Prostate gland (tissue), 2 donors: ENCODE data around the gene HOATZ. TPM values are rescaled to one million over a fixed set of nuclear protein-coding genes. Genes with fewer than 3 reads are reported as not detected.

ENCODE experiments used
- DNase-seq: peaks from one replicate; pipeline ENCODE4 v3.0.0-alpha.2; 2019; ENCODE audit warnings: low spot score
- H3K27ac ChIP-seq, 2 donors: fragments of 200-600 bp; sonication (generic); 2 replicates each; pipeline ENCODE4 v1.5.1; 2017 to 2019
- H3K27me3 ChIP-seq: fragments of 200-600 bp; sonication (generic); replicated peaks from 2 replicates; pipeline ENCODE4 v1.5.1; 2019; ENCODE audit not compliant: insufficient read depth
- H3K36me3 ChIP-seq, 2 donors: fragments of 200-600 bp; sonication (generic); 1 replicate in 1 of 2; 2 replicates in 1 of 2; pipeline versions ENCODE4 v1.5.1 to v1.8.1; 2017 to 2019
- H3K4me1 ChIP-seq: fragments of 200-600 bp; sonication (generic); replicated peaks from 2 replicates; pipeline ENCODE4 v1.5.1; 2019
- H3K4me3 ChIP-seq, 2 donors: fragments of 200-600 bp; sonication (generic); 2 replicates each; pipeline ENCODE4 v1.5.1; 2017 to 2019
- H3K9me3 ChIP-seq: fragments of 200-600 bp; sonication (generic); 2 replicates; pipeline ENCODE4 v1.5.1; 2017
- POLR2A ChIP-seq: fragments of 450-650 bp; IDR thresholded peaks from one replicate; pipeline ENCODE4 v1.6.1; 2016; ENCODE audit warnings: antibody characterized with exemption, mild to moderate bottlenecking
- POLR2AphosphoS5 ChIP-seq: sonication (generic); formaldehyde crosslinking; IDR thresholded peaks from one replicate; pipeline ENCODE4 v1.6.1; 2017; ENCODE audit warnings: antibody characterized with exemption
- WGBS: methylation state at CpG from one replicate; pipeline ENCODE4 v1.1.5; 2018; 5-methylcytosine and 5-hydroxymethylcytosine counted together
- intact Hi-C: fragments of 100-400 bp; cut with DNase I; formaldehyde crosslinking; loops from one replicate; pipeline ENCODE4 v1.14.2; 2022
- total RNA-seq, 2 donors: library from RNA; depleted of rRNA; stranded (reverse); fragments of >200 nt; gene quantifications; one replicate each; pipeline ENCODE4 v1.1.0, GENCODE V29; 2016
- TF ChIP-seq, protein P1 (sequence below), 4 experiments: fragments of 200-600 bp in 2 of 4; fragments of 450-650 bp in 2 of 4; sonication (generic) in 2 of 4; IDR thresholded peaks; 1 replicate in 3 of 4; 2 replicates in 1 of 4; pipeline ENCODE4 v1.5.1; 2016 to 2019; ENCODE audit warnings: antibody characterized with exemption in 4 of 4, mild to moderate bottlenecking in 2 of 4, moderate library complexity in 2 of 4

The HOATZ gene
- total RNA-seq, 2 donors from 2014 or later = 1.0 TPM; not detected in 1

DNA sequence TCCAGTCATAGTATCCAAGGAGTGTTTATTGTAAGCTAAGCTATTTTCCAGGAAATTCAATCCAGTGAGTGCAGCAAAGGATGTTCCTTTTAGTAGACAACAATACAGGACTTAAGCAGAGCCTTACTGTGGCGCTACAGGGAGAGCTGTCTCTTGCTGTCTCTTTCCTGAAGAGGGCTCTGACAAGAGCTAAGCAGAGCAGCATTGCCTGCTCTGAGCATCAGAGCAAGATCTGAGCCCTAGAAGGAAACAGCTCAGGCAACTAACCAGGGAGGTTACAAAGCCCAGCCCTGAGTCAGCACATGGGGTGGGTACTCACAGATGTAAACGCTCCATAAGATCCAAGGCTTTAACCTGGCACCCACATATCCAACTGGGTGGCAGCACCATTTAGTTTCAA lies 33.9 kb downstream of the HOATZ start:
- H3K27me3 ChIP-seq = no peaks in the 10 kb centered on the region
- intact Hi-C loops = no loop called here
- H3K4me3 ChIP-seq = no peak overlapping the region
- WGBS = 85% methylated on average over 2 of the region's 2 CpGs
- no peaks in the 10 kb centered on the region for H3K4me1 ChIP-seq
- no peaks in the 10 kb centered on the region for H3K36me3 ChIP-seq
- no peaks in the 10 kb centered on the region for H3K9me3 ChIP-seq
- H3K27ac ChIP-seq = no peak overlapping the region
- DNase-seq = no peak
- TF ChIP-seq, protein P1, sequence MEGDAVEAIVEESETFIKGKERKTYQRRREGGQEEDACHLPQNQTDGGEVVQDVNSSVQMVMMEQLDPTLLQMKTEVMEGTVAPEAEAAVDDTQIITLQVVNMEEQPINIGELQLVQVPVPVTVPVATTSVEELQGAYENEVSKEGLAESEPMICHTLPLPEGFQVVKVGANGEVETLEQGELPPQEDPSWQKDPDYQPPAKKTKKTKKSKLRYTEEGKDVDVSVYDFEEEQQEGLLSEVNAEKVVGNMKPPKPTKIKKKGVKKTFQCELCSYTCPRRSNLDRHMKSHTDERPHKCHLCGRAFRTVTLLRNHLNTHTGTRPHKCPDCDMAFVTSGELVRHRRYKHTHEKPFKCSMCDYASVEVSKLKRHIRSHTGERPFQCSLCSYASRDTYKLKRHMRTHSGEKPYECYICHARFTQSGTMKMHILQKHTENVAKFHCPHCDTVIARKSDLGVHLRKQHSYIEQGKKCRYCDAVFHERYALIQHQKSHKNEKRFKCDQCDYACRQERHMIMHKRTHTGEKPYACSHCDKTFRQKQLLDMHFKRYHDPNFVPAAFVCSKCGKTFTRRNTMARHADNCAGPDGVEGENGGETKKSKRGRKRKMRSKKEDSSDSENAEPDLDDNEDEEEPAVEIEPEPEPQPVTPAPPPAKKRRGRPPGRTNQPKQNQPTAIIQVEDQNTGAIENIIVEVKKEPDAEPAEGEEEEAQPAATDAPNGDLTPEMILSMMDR (IDR thresholded peaks at IDR 0.05) = no peak
- no peak for TF ChIP-seq POLR2A
- TF ChIP-seq POLR2AphosphoS5 = no peak

DNA sequence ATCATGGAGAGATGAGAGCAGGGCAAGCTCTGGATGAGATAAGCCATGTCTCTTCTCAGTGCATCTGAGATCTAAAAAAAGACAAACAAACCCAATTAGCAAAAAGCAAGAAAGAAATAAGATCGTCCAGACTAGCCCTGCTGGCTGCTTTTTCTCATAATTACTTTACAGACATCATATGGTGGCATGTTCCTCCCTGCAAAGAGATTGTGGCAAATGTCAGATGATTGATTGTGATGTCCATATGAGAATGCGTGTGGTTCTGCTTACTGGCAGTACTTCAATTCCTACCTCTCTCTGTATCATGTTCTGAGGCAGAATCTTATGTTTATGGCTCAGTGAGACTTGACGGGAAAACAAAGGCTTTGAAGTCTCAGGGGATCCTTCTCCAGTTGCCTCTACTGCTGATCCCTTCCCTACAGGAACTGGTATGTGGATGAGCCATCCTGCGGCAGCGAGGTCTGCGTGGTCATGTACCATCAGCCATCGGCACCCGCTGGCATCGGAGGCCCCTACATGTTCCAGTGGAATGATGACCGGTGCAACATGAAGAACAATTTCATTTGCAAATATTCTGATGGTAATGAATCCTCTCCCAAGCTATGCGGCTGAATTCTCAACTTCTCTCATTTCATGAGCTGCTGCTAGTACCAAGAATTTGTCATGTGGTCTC lies 34.8 kb downstream of the HOATZ start:
- Histone ChIP-seq H3K9me3 (no peaks in the 10 kb centered on the region), H3K36me3 (no peaks in the 10 kb centered on the region), H3K27me3 (no peaks in the 10 kb centered on the region), H3K4me1 (no peaks in the 10 kb centered on the region), H3K27ac (no peak overlapping the region), H3K4me3 (no peak overlapping the region)
- 67% methylated on average over 11 of the region's 11 CpGs for WGBS
- no peak for DNase-seq
- TF ChIP-seq POLR2AphosphoS5 (no peak), POLR2A (no peak)
- TF ChIP-seq, protein P1 (IDR thresholded peaks at IDR 0.05) = no peak
- intact Hi-C loops = no loop called here

DNA sequence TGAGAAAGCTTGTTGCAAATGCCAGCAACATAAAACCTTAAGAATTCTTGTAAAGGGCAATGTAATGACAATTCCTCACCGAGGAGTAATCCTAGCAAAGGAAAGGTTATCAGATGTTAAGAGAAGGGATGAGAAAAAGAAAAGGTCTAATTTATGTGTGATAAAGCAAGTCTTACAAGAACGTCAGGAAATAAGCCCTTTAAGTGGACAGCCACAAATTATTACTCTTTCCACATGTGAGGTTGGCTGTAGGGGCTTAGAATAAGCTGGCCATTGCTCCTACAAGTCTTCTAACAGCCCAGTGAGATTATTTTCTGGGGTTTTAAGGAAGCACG lies 35.3 kb downstream of the HOATZ start:
- Histone ChIP-seq H3K27ac (no peak overlapping the region), H3K27me3 (no peaks in the 10 kb centered on the region), H3K4me3 (no peak overlapping the region), H3K36me3 (no peaks in the 10 kb centered on the region), H3K9me3 (no peaks in the 10 kb centered on the region), H3K4me1 (no peaks in the 10 kb centered on the region)
- WGBS = 42% methylated on average over 3 of the region's 3 CpGs
- TF ChIP-seq POLR2A = no peak
- TF ChIP-seq, protein P1 (IDR thresholded peaks at IDR 0.05) = no peak
- no peak for TF ChIP-seq POLR2AphosphoS5
- DNase-seq = no peak
- intact Hi-C loops = no loop called here

DNA sequence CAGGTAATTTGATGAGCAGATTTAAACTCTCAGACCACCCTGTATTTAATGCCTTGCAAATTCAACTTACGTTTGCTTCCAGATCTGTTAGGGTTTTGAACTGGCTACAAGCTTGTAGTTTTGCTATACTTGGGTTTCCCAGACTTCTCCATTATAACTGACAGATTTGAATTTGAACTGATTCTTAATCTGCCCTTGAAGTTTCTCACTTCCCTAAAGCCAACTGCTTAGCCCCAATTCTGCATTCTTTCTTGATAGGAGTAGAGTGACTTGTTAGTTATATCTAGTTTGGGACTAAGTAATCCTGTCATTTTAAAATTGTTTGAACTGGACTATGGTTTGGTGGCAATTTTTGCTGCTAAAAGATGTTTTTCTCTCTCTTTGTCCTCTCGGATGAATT lies 35.7 kb downstream of the HOATZ start:
- H3K36me3 ChIP-seq = no peaks in the 10 kb centered on the region
- no peak overlapping the region for H3K27ac ChIP-seq
- H3K4me1 ChIP-seq = no peaks in the 10 kb centered on the region
- TF ChIP-seq POLR2A = no peak
- TF ChIP-seq POLR2AphosphoS5 = no peak
- TF ChIP-seq, protein P1 (IDR thresholded peaks at IDR 0.05) = no peak
- no peaks in the 10 kb centered on the region for H3K27me3 ChIP-seq
- no peak overlapping the region for H3K4me3 ChIP-seq
- H3K9me3 ChIP-seq = no peaks in the 10 kb centered on the region
- 86% methylated on average over 2 of the region's 2 CpGs for WGBS
- intact Hi-C loops = no loop called here
- DNase-seq = no peak

DNA sequence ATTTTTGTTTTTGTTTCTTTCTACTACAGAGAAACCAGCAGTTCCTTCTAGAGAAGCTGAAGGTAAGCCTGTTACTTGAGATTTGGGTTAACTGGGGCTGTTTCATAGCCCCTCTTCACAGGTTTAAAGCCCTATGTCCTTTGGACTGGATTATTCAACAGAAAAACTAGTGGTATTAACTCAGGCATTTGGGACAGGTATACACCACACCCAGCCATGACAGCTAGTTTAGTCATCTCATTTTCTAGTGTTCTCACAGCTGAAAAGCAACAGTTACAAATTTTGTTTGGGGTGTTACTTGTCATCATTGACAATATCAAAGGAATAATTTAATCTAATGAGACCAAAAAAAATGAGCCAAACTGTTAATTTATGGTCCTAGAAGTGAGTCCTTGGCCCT lies 40.0 kb downstream of the HOATZ start:
- no peaks in the 10 kb centered on the region for H3K27me3 ChIP-seq
- TF ChIP-seq, protein P1 (IDR thresholded peaks at IDR 0.05) = no peak
- TF ChIP-seq POLR2AphosphoS5 = no peak
- TF ChIP-seq POLR2A = no peak
- intact Hi-C loops = no loop called here

More for the DNA sequence above, 40.0 kb downstream of the HOATZ start:
- Histone ChIP-seq H3K9me3 (no peaks in the 10 kb centered on the region), H3K36me3 (no peaks in the 10 kb centered on the region), H3K4me1 (no peaks in the 10 kb centered on the region), H3K27ac (no peak overlapping the region), H3K4me3 (no peak overlapping the region)
- DNase-seq = no peak
